ENCODE results near the gene MPND. TPM values are rescaled to one million over a fixed set of nuclear protein-coding genes. Genes with fewer than 3 reads are reported as not detected.

The MPND gene
- total RNA-seq, result 11.5 TPM

- DNase-seq, result peak; percentile 92
These were observed at the start of gene MPND for GRCh38 chr19:4343370-4344307. Gene MPND, plus strand, starts transcription at chr19:4343562. Its CDS starts 32 bp downstream, at chr19:4343594.

DNA sequence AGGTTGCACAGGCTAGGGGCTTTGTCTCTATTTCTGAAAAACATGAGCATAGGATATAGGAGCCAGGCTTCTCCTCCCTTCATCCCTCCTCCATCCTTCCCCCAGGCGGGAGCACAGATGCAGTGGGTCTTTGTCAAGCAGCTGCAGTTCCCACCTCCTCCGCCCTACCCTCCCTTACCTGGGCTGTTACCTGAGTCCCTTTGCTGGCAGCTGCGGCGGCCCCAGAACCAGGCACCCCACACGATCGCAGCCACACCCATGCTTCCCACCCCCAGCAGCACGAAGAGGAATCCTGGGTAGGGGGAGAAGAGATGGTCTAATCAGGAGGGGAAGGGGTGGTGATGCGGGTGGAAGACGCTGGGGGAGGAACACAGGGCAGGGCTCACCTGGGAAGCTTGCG is 49.0 kb upstream of the MPND start:
- DNase-seq, result no peak

DNA sequence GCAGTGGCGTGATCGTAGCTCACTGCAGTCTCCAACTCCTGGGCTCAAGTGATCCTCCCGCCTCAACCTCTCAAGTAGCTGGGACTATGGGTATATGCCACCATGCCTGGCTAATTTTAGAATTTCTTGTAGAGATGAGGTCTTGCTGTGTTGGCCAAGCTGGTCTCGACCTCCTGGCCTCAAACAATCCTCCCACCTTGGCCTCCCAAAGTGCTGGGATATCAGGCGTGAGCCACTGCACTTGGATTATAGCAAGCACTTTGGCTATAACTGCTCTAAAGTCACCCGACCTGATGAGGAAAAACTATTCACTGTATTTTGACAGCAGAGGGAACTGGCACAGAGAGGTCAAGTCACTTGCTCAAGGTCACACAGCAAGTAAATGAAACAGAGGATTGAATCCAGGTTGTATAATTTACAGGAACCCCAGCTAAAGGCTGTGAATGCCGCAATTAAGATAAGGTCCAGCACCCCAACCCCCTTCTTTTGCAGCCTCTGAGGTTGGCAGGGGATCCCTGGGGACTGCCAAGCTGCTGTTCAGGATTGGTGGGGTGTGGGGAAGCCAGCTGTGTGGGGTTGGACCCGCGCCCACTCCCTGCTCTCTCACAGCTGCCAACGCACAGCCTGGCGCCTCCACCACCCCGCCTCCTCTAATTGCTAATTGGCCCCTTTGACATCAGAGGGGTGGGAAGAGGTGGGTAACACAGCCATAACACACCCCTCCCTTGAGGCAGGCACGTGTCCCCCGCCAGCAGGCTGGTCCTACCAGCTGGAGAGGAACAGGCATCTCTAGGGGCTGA is 47.2 kb upstream of the MPND start:
- peak; percentile 56 for DNase-seq

GRCh38 chr19:4297901-4298809 is 45.2 kb upstream of the MPND start:
- no peak for DNase-seq

DNA sequence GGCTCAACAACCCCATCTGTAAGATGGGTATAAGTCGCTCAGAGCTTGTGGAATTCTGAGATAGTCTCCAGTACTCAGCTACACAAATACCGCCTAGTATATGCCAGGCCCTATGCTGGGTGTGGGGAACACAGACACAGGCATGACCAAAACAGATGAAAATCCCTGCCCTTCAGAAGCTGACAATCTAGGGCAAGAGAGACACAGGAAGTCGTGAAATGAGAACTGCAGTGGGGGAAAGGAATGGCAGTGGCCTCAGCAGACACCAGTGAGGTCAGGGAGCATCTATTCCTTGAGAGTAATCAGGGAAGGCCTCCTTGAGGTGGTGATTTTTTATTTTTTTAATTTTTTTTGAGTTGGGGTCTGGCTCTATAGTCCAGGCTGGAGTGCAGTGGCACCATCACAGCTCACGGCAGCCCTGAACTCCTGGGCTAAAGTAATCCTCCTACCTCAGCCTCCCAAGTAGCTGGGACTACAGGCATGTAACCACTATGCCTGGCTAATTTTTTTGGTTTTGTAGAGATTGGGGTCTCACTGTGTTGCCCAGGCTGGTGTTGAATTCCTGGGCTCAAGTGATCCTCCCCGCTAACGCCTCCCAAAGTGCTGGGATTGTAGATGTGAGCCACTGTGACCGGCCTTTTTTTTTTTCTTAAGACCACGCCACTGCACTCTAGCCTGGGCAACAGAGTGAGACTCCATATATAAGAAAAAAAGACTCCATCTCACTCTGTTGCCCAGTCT is 44.4 kb upstream of the MPND start:
- no peak for DNase-seq

- DNase-seq, result no peak
These were observed 42.8 kb upstream of the MPND start for GRCh38 chr19:4300589-4300988.

- DNase-seq, result no peak
These were observed 41.6 kb upstream of the MPND start for GRCh38 chr19:4301590-4302242.

- no peak for DNase-seq
These were observed 41.1 kb upstream of the MPND start, which contains the start of gene TMIGD2 for GRCh38 chr19:4302243-4302640. Gene TMIGD2, minus strand, starts transcription at chr19:4302389. Its CDS starts 4 bp downstream, at chr19:4302385.

DNA sequence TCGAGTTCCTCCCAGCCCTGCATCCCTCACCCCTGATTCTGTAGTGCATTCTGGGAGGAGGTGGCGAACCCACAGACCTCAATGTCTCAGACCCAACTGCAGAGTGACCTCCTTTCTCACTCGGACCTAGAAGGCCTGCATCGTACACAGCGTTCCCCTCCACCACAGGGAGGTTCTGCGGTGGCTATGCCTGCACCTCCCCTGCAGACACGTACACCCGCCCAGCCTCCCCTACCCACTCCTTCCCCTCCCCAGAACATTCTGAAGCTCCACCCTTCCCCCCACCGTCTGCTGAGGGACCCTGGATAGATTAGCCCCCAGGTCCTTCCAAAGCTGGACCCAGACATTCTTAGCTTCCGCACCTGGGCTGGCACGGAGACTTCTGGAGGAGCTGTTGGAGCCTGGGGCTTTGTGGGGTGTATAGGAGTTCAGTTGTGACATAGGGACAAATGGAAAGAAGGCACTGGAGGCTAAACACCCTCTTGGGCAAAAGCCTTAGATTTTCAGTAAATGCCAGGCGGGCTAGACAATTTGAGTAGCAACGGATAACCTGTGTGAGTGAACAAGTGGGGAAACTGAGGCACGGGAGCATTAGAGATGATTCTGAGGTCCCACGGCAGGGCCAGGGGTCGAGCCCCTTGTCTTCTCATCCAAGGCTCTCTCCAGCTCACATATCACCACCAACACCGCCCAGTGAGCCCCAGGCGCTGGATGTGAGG is 39.4 kb upstream of the MPND start:
- no peak for DNase-seq

GRCh38 chr19:4304538-4305256 is 38.7 kb upstream of the MPND start, which contains the start of gene FSD1:
Gene FSD1, plus strand, starts transcription at chr19:4304598. Its CDS starts 149 bp downstream, at chr19:4304747.
- peak; percentile 19 for DNase-seq

- DNase-seq, result no peak
These were observed 38.1 kb upstream of the MPND start for GRCh38 chr19:4305257-4305612.

DNA sequence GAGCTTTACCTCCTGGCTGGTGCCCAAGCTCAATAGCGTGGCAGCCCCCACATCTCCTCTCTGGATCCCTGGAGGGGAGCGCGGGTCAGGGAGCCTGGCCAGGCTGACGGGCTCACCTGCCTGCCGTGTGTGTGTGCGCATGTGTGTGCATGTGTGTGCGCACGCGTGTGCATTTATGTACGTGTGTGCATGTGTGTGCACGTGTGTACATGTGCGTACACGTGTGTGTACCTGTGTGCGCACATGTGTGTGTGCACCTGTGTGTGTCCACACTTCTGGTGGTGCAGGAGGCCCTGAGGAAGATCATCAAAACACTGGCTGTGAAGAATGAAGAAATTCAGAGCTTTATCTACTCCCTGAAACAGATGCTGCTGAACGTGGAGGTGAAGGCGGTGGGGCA is 37.7 kb upstream of the MPND start:
- DNase-seq, result no peak

GRCh38 chr19:4310247-4311121 is 32.9 kb upstream of the MPND start:
- no peak for DNase-seq

DNA sequence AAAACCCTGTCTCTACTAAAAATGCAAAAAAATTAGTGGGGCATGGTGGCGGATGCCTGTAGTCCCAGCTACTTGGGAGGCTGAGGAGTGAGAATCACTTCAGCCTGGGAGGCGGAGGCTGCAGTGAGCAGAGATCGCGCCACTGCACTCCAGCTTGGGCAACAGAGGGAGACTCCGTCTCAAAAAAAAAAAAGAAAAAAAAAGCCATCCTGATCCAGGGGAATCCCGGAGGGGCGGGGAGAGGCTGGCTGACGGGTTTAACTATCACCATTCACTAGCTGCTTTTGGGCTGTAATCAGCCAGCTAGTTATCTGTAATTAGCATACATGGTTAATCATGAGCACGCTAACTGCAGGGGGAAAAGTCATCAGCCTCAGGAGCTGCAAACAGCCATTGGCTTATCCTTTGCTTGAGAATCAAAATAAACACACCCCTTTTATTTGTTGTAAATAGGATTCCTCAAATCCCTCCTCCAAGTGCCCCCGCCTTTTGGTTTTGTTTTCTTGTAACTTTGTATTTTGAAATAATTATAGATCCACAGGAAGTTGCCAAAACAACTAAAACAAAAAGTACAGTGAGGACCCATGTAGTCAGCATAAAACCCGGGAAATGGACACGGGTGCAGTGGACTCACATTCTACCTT is 29.4 kb upstream of the MPND start:
- no peak for DNase-seq

GRCh38 chr19:4316956-4317355 is 26.4 kb upstream of the MPND start:
- no peak for DNase-seq

- no peak for DNase-seq
These were observed 24.9 kb upstream of the MPND start for GRCh38 chr19:4318460-4318859.

- DNase-seq, result no peak
These were observed 24.2 kb upstream of the MPND start for GRCh38 chr19:4319067-4319718.
